GM23338 (cell line): ENCODE data around the gene GCN1. TPM values are rescaled to one million over a fixed set of nuclear protein-coding genes. Genes with fewer than 3 reads are reported as not detected.

Experiments
- ATAC-seq: fragments of 200-7000 bp; cut with Tn5 transposase; 3 replicates; pipeline ENCODE4 v1.9.1; 2020
- DNase-seq: peaks from one replicate; pipeline ENCODE4 v3.0.0-alpha.2; 2015; ENCODE audit warnings: low spot score
- H2AFZ ChIP-seq: fragments of 200-600 bp; sonication (generic); 2 replicates; pipeline ENCODE4 v1.8.0; 2016; ENCODE audit warnings: antibody characterized with exemption, mild to moderate bottlenecking, moderate library complexity
- H3F3A ChIP-seq: fragments of 200-600 bp; sonication (generic); replicated peaks from 2 replicates; pipeline ENCODE4 v1.8.0; 2017; ENCODE audit warnings: antibody characterized with exemption, mixed run types, low read depth
- H3K27ac ChIP-seq: fragments of 200-600 bp; sonication (generic); 2 replicates; pipeline ENCODE4 v1.6.1; 2016; ENCODE audit warnings: low read depth
- H3K27me3 ChIP-seq: fragments of 200-600 bp; sonication (generic); 2 replicates; pipeline ENCODE4 v1.8.0; 2016; ENCODE audit warnings: mild to moderate bottlenecking, mixed run types, moderate library complexity; ENCODE audit not compliant: insufficient read depth
- H3K36me3 ChIP-seq: fragments of 200-600 bp; sonication (generic); 2 replicates; pipeline ENCODE4 v1.8.0; 2016; ENCODE audit warnings: mild to moderate bottlenecking; ENCODE audit not compliant: insufficient read depth
- H3K4me1 ChIP-seq: fragments of 200-600 bp; sonication (generic); 2 replicates; pipeline ENCODE4 v1.8.0; 2016; ENCODE audit warnings: mild to moderate bottlenecking, moderate library complexity; ENCODE audit not compliant: insufficient read depth
- H3K4me2 ChIP-seq: fragments of 200-600 bp; sonication (generic); 2 replicates; pipeline ENCODE4 v1.7.1; 2017; ENCODE audit warnings: mixed run types
- H3K4me3 ChIP-seq: fragments of 200-600 bp; sonication (generic); 2 replicates; pipeline ENCODE4 v1.6.1; 2016; ENCODE audit warnings: mixed run types
- H3K79me2 ChIP-seq: fragments of 200-600 bp; sonication (generic); replicated peaks from 2 replicates; pipeline ENCODE4 v1.8.0; 2017; ENCODE audit warnings: mild to moderate bottlenecking; ENCODE audit not compliant: insufficient read depth
- H3K9me2 ChIP-seq: fragments of 200-600 bp; sonication (generic); 2 replicates; pipeline ENCODE4 v1.8.0; 2017; ENCODE audit not compliant: insufficient read depth
- H4K20me1 ChIP-seq: fragments of 200-600 bp; sonication (generic); replicated peaks from 2 replicates; pipeline ENCODE4 v1.8.0; 2017; ENCODE audit warnings: mild to moderate bottlenecking; ENCODE audit not compliant: insufficient read depth
- H3K27ac Mint-ChIP-seq: 2 replicates; pipeline ENCODE4 v1.8.0; 2020; ENCODE audit warnings: inconsistent platforms, mild to moderate bottlenecking, moderate library complexity, mixed read lengths
- H3K27me3 Mint-ChIP-seq: 3 replicates; pipeline ENCODE4 v1.8.0; 2022; ENCODE audit warnings: low read depth, mild to moderate bottlenecking, moderate library complexity, mixed read lengths, inconsistent platforms; ENCODE audit not compliant: insufficient read depth, poor library complexity
- H3K36me3 Mint-ChIP-seq: 3 replicates; pipeline ENCODE4 v1.8.0; 2021; ENCODE audit warnings: low read depth, mild to moderate bottlenecking, inconsistent platforms, moderate library complexity, mixed read lengths
- H3K4me1 Mint-ChIP-seq: 3 replicates; pipeline ENCODE4 v1.8.0; 2020; ENCODE audit warnings: mild to moderate bottlenecking, inconsistent platforms, mixed read lengths
- H3K4me3 Mint-ChIP-seq: 3 replicates; pipeline ENCODE4 v1.8.0; 2021; ENCODE audit warnings: moderate library complexity, mild to moderate bottlenecking, inconsistent platforms, mixed read lengths
- H3K9me3 Mint-ChIP-seq: 3 replicates; pipeline ENCODE4 v1.8.0; 2020; ENCODE audit warnings: moderate library complexity, mild to moderate bottlenecking, inconsistent platforms, mixed read lengths
- CTCF ChIP-seq, 2 experiments: fragments of 200-600 bp in 1 of 2; sonication (generic) in 1 of 2; conservative IDR thresholded peaks; 2 replicates each; pipeline versions ENCODE4 v1.5.1 to v1.6.1; 2016 to 2017; ENCODE audit warnings: antibody characterized with exemption in 2 of 2, low read depth in 2 of 2, mild to moderate bottlenecking in 2 of 2, moderate library complexity in 1 of 2
- ETS1 ChIP-seq: IDR thresholded peaks from 2 replicates; pipeline ENCODE4 v1.6.1; 2016; ENCODE audit warnings: antibody characterized with exemption
- EZH2phosphoT487 ChIP-seq: fragments of 200-600 bp; sonication (generic); IDR thresholded peaks from one replicate; pipeline ENCODE4 v1.8.1; 2018; ENCODE audit warnings: antibody characterized with exemption; ENCODE audit not compliant: unreplicated experiment
- JUNB ChIP-seq: IDR thresholded peaks from one replicate; pipeline ENCODE4 v1.6.1; 2016; ENCODE audit warnings: antibody characterized with exemption; ENCODE audit not compliant: unreplicated experiment
- NANOG ChIP-seq: IDR thresholded peaks from 2 replicates; pipeline ENCODE4 v1.6.1; 2016; ENCODE audit warnings: antibody characterized with exemption, borderline replicate concordance
- REST ChIP-seq: IDR thresholded peaks from one replicate; pipeline ENCODE4 v1.6.1; 2018; ENCODE audit warnings: antibody characterized with exemption; ENCODE audit not compliant: unreplicated experiment
- ZNF331 ChIP-seq: fragments of 250-450 bp; sonication (Bioruptor Pico); IDR thresholded peaks from 2 replicates; pipeline ENCODE4 v1.5.0; 2020; ENCODE audit warnings: low read depth, mild to moderate bottlenecking, moderate library complexity
- ZNF462 ChIP-seq: fragments of 250-450 bp; sonication (Bioruptor Pico); IDR thresholded peaks from 2 replicates; pipeline ENCODE4 v1.5.0; 2020; ENCODE audit warnings: mild to moderate bottlenecking, moderate library complexity
- polyA plus RNA-seq: library from polyadenylated mRNA; unstranded; fragments of >200 nt; fragmentation: Nextera tagmentation; extraction: Ambion mirVana; gene quantifications from 2 replicates; pipeline ENCODE4 v1.2.1, GENCODE V29; 2016
- total RNA-seq: library from RNA; depleted of rRNA; stranded (reverse); fragments of >200 nt; shearing (Covaris generic); gene quantifications from 2 replicates; pipeline ENCODE4 v1.2.3, GENCODE V29; 2014

The GCN1 gene
- total and polyA plus RNA-seq, 2 experiments from 2014 or later = 18.0 to 177 TPM

GRCh38 chr12:120211243-120211903, 16.9 kb upstream of the GCN1 start:
- Histone ChIP-seq H3K27ac (no peak overlapping the region), H4K20me1 (peaks cover 10% of the 10 kb centered on the region; the same call in 1 of the 2 replicates), H3K4me3 (no peak overlapping the region), H3K36me3 (peaks cover 10% of the 10 kb centered on the region), H3K4me2 (no peak overlapping the region), H3K79me2 (no peaks in the 10 kb centered on the region), H3K4me1 (no peaks in the 10 kb centered on the region; the same call in 1 of the 2 replicates), H2AFZ (no peak overlapping the region), H3K27me3 (no peaks in the 10 kb centered on the region), H3F3A (peaks cover 14% of the 10 kb centered on the region; the same call in 1 of the 2 replicates), H3K9me2 (no peaks in the 10 kb centered on the region)
- 0 out of 3 replicates have a peak, but pooled peaks cover 1% of the 10 kb centered on the region for H3K9me3 Mint-ChIP-seq
- ATAC-seq (no peak), DNase-seq (no peak)
- peaks cover 6% of the 10 kb centered on the region for H3K4me1 Mint-ChIP-seq
- H3K27ac Mint-ChIP-seq = 0 out of 2 replicates have a peak overlapping the region, but pooled peaks have one; percentile 17
- no peak overlapping the region for H3K4me3 Mint-ChIP-seq
- peaks cover 64% of the 10 kb centered on the region for H3K36me3 Mint-ChIP-seq
- TF ChIP-seq NANOG (no peak), JUNB (no peak), EZH2phosphoT487 (no peak), REST (no peak), ETS1 (no peak), ZNF462 (no peak), CTCF (conservative IDR thresholded peaks at IDR 0.05; ENCODE audit: low read depth in 2 of 2) (no peak), ZNF331 (CRISPR knock-in tag) (no peak)
- peaks cover 13% of the 10 kb centered on the region for H3K27me3 Mint-ChIP-seq
